Fibroblast of peridontal ligament (primary cell): ENCODE results near the gene KIAA1586.

ENCODE experiments used
- DNase-seq: peaks from one replicate; pipeline ENCODE4 v3.0.0-alpha.2; 2010; ENCODE audit errors: extremely low read depth

KIAA1586 gene

GRCh38 chr6:57104336-57104735 is 57.8 kb downstream of the KIAA1586 start:
- no peak for DNase-seq
